GM23338 (cell line): Measurements from ENCODE around the gene GNS. TPM values are rescaled to one million over a fixed set of nuclear protein-coding genes. Genes with fewer than 3 reads are reported as not detected.

ENCODE experiments used
- ATAC-seq: fragments of 200-7000 bp; cut with Tn5 transposase; 3 replicates; pipeline ENCODE4 v1.9.1; 2020
- DNase-seq: peaks from one replicate; pipeline ENCODE4 v3.0.0-alpha.2; 2015; ENCODE audit warnings: low spot score
- H2AFZ ChIP-seq: fragments of 200-600 bp; sonication (generic); 2 replicates; pipeline ENCODE4 v1.8.0; 2016; ENCODE audit warnings: antibody characterized with exemption, mild to moderate bottlenecking, moderate library complexity
- H3F3A ChIP-seq: fragments of 200-600 bp; sonication (generic); replicated peaks from 2 replicates; pipeline ENCODE4 v1.8.0; 2017; ENCODE audit warnings: antibody characterized with exemption, mixed run types, low read depth
- H3K27ac ChIP-seq: fragments of 200-600 bp; sonication (generic); 2 replicates; pipeline ENCODE4 v1.6.1; 2016; ENCODE audit warnings: low read depth
- H3K27me3 ChIP-seq: fragments of 200-600 bp; sonication (generic); 2 replicates; pipeline ENCODE4 v1.8.0; 2016; ENCODE audit warnings: mild to moderate bottlenecking, mixed run types, moderate library complexity; ENCODE audit not compliant: insufficient read depth
- H3K36me3 ChIP-seq: fragments of 200-600 bp; sonication (generic); 2 replicates; pipeline ENCODE4 v1.8.0; 2016; ENCODE audit warnings: mild to moderate bottlenecking; ENCODE audit not compliant: insufficient read depth
- H3K4me1 ChIP-seq: fragments of 200-600 bp; sonication (generic); 2 replicates; pipeline ENCODE4 v1.8.0; 2016; ENCODE audit warnings: mild to moderate bottlenecking, moderate library complexity; ENCODE audit not compliant: insufficient read depth
- H3K4me2 ChIP-seq: fragments of 200-600 bp; sonication (generic); 2 replicates; pipeline ENCODE4 v1.7.1; 2017; ENCODE audit warnings: mixed run types
- H3K4me3 ChIP-seq: fragments of 200-600 bp; sonication (generic); 2 replicates; pipeline ENCODE4 v1.6.1; 2016; ENCODE audit warnings: mixed run types
- H3K79me2 ChIP-seq: fragments of 200-600 bp; sonication (generic); replicated peaks from 2 replicates; pipeline ENCODE4 v1.8.0; 2017; ENCODE audit warnings: mild to moderate bottlenecking; ENCODE audit not compliant: insufficient read depth
- H3K9me2 ChIP-seq: fragments of 200-600 bp; sonication (generic); 2 replicates; pipeline ENCODE4 v1.8.0; 2017; ENCODE audit not compliant: insufficient read depth
- H4K20me1 ChIP-seq: fragments of 200-600 bp; sonication (generic); replicated peaks from 2 replicates; pipeline ENCODE4 v1.8.0; 2017; ENCODE audit warnings: mild to moderate bottlenecking; ENCODE audit not compliant: insufficient read depth
- H3K27ac Mint-ChIP-seq: 2 replicates; pipeline ENCODE4 v1.8.0; 2020; ENCODE audit warnings: inconsistent platforms, mild to moderate bottlenecking, moderate library complexity, mixed read lengths
- H3K27me3 Mint-ChIP-seq: 3 replicates; pipeline ENCODE4 v1.8.0; 2022; ENCODE audit warnings: low read depth, mild to moderate bottlenecking, moderate library complexity, mixed read lengths, inconsistent platforms; ENCODE audit not compliant: insufficient read depth, poor library complexity
- H3K36me3 Mint-ChIP-seq: 3 replicates; pipeline ENCODE4 v1.8.0; 2021; ENCODE audit warnings: low read depth, mild to moderate bottlenecking, inconsistent platforms, moderate library complexity, mixed read lengths
- H3K4me1 Mint-ChIP-seq: 3 replicates; pipeline ENCODE4 v1.8.0; 2020; ENCODE audit warnings: mild to moderate bottlenecking, inconsistent platforms, mixed read lengths
- H3K4me3 Mint-ChIP-seq: 3 replicates; pipeline ENCODE4 v1.8.0; 2021; ENCODE audit warnings: moderate library complexity, mild to moderate bottlenecking, inconsistent platforms, mixed read lengths
- H3K9me3 Mint-ChIP-seq: 3 replicates; pipeline ENCODE4 v1.8.0; 2020; ENCODE audit warnings: moderate library complexity, mild to moderate bottlenecking, inconsistent platforms, mixed read lengths
- CREB1 ChIP-seq: fragments of 250-450 bp; sonication (Bioruptor Pico); IDR thresholded peaks from 2 replicates; pipeline ENCODE4 v1.5.0; 2020; ENCODE audit warnings: low read depth, mild to moderate bottlenecking, moderate library complexity
- CTCF ChIP-seq, 2 experiments: fragments of 200-600 bp in 1 of 2; sonication (generic) in 1 of 2; conservative IDR thresholded peaks; 2 replicates each; pipeline versions ENCODE4 v1.5.1 to v1.6.1; 2016 to 2017; ENCODE audit warnings: antibody characterized with exemption in 2 of 2, low read depth in 2 of 2, mild to moderate bottlenecking in 2 of 2, moderate library complexity in 1 of 2
- ETS1 ChIP-seq: IDR thresholded peaks from 2 replicates; pipeline ENCODE4 v1.6.1; 2016; ENCODE audit warnings: antibody characterized with exemption
- EZH2 ChIP-seq: fragments of 200-600 bp; sonication (generic); IDR thresholded peaks from one replicate; pipeline ENCODE4 v1.8.0; 2017; ENCODE audit warnings: antibody characterized with exemption, mild to moderate bottlenecking, low read depth; ENCODE audit not compliant: unreplicated experiment
- JUNB ChIP-seq: IDR thresholded peaks from one replicate; pipeline ENCODE4 v1.6.1; 2016; ENCODE audit warnings: antibody characterized with exemption; ENCODE audit not compliant: unreplicated experiment
- NANOG ChIP-seq: IDR thresholded peaks from 2 replicates; pipeline ENCODE4 v1.6.1; 2016; ENCODE audit warnings: antibody characterized with exemption, borderline replicate concordance
- POLR2AphosphoS5 ChIP-seq: IDR thresholded peaks from 2 replicates; pipeline ENCODE4 v1.6.1; 2016; ENCODE audit warnings: antibody characterized with exemption, low read depth
- ZNF331 ChIP-seq: fragments of 250-450 bp; sonication (Bioruptor Pico); IDR thresholded peaks from 2 replicates; pipeline ENCODE4 v1.5.0; 2020; ENCODE audit warnings: low read depth, mild to moderate bottlenecking, moderate library complexity
- ZNF462 ChIP-seq: fragments of 250-450 bp; sonication (Bioruptor Pico); IDR thresholded peaks from 2 replicates; pipeline ENCODE4 v1.5.0; 2020; ENCODE audit warnings: mild to moderate bottlenecking, moderate library complexity
- polyA plus RNA-seq: library from polyadenylated mRNA; unstranded; fragments of >200 nt; fragmentation: Nextera tagmentation; extraction: Ambion mirVana; gene quantifications from 2 replicates; pipeline ENCODE4 v1.2.1, GENCODE V29; 2016
- total RNA-seq: library from RNA; depleted of rRNA; stranded (reverse); fragments of >200 nt; shearing (Covaris generic); gene quantifications from 2 replicates; pipeline ENCODE4 v1.2.3, GENCODE V29; 2014

The GNS gene
- total and polyA plus RNA-seq, 2 experiments from 2014 or later, result 12.3 to 34.9 TPM

GRCh38 chr12:64688219-64688618, 71.0 kb downstream of the GNS start:
- Histone ChIP-seq H3K4me3 (no peak overlapping the region), H3K79me2 (peaks cover 27% of the 10 kb centered on the region), H3K9me2 (no peaks in the 10 kb centered on the region), H3K4me2 (no peak overlapping the region), H3F3A (no peaks in the 10 kb centered on the region), H4K20me1 (no peaks in the 10 kb centered on the region; the same call in 1 of the 2 replicates), H3K27me3 (no peaks in the 10 kb centered on the region), H2AFZ (no peak overlapping the region), H3K4me1 (peaks cover 38% of the 10 kb centered on the region), H3K36me3 (0 out of 2 replicates have a peak, but pooled peaks cover 4% of the 10 kb centered on the region), H3K27ac (0 out of 2 replicates have a peak overlapping the region, but pooled peaks have one; percentile 30)
- H3K27ac Mint-ChIP-seq, result peak overlapping the region; percentile 54
- ATAC-seq (no peak), DNase-seq (no peak)
- TF ChIP-seq CREB1 (CRISPR knock-in tag) (no peak), EZH2 (no peak), ETS1 (no peak), ZNF331 (no peak), CTCF (conservative IDR thresholded peaks at IDR 0.05; ENCODE audit: low read depth in 2 of 2) (no peak), ZNF462 (CRISPR knock-in tag) (no peak), NANOG (no peak), POLR2AphosphoS5 (no peak), JUNB (no peak)
- H3K36me3 Mint-ChIP-seq, result peaks cover 36% of the 10 kb centered on the region
- peaks cover 36% of the 10 kb centered on the region for H3K4me1 Mint-ChIP-seq
- H3K4me3 Mint-ChIP-seq, result no peak overlapping the region
- H3K27me3 Mint-ChIP-seq, result peaks cover 7% of the 10 kb centered on the region
- no peaks in the 10 kb centered on the region; the same call in 2 of the 3 replicates for H3K9me3 Mint-ChIP-seq
